Adipocyte (in vitro differentiated cells): ENCODE measurements around the gene TNNI3.
"Not testable (repeated sequence)": the region's sequence is repeated elsewhere in the genome, so short reads cannot be mapped to it uniquely, and the experiment has no call there.

Source experiments
- DNase-seq: peaks from one replicate; pipeline ENCODE4 v3.0.0-alpha.2; 2015; ENCODE audit warnings: low read depth
- H3K27me3 ChIP-seq: replicated peaks from 2 replicates; pipeline ENCODE4 v1.7.0; 2013; ENCODE audit warnings: mild to moderate bottlenecking, low read length, moderate library complexity; ENCODE audit not compliant: control insufficient read depth, insufficient read depth
- H3K36me3 ChIP-seq: 2 replicates; pipeline ENCODE4 v1.7.0; 2013; ENCODE audit warnings: low read length, mild to moderate bottlenecking, moderate library complexity; ENCODE audit not compliant: control insufficient read depth, insufficient read depth, severe bottlenecking
- H3K4me1 ChIP-seq: 2 replicates; pipeline ENCODE4 v1.7.0; 2013; ENCODE audit warnings: mild to moderate bottlenecking, low read length, moderate library complexity; ENCODE audit not compliant: control insufficient read depth, insufficient read depth
- H3K4me3 ChIP-seq: 2 replicates; pipeline ENCODE4 v1.7.0; 2013; ENCODE audit warnings: mild to moderate bottlenecking, low read length, moderate library complexity
- H3K9ac ChIP-seq: 2 replicates; pipeline ENCODE4 v1.7.0; 2013; ENCODE audit warnings: mild to moderate bottlenecking, low read length, moderate library complexity
- H3K9me3 ChIP-seq: 2 replicates; pipeline ENCODE4 v1.7.0; 2013; ENCODE audit warnings: mild to moderate bottlenecking, low read length, moderate library complexity; ENCODE audit not compliant: control insufficient read depth

The TNNI3 gene

GRCh38 chr19:55156202-55157063, 1.1 kb downstream of the TNNI3 start:
- no peaks in the 10 kb centered on the region for H3K36me3 ChIP-seq
- no peak overlapping the region for H3K4me3 ChIP-seq
- no peak overlapping the region for H3K9ac ChIP-seq
- peaks cover 4% of the 10 kb centered on the region for H3K9me3 ChIP-seq
- H3K4me1 ChIP-seq: peaks cover 6% of the 10 kb centered on the region
- peaks cover 14% of the 10 kb centered on the region for H3K27me3 ChIP-seq
- no peak for DNase-seq

GRCh38 chr19:55155784-55156183, 1.7 kb downstream of the TNNI3 start:
- H3K36me3 ChIP-seq, H3K9ac ChIP-seq, H3K9me3 ChIP-seq, DNase-seq, H3K4me3 ChIP-seq, H3K4me1 ChIP-seq: not testable (repeated sequence)
- peaks cover 13% of the 10 kb centered on the region for H3K27me3 ChIP-seq

- Histone ChIP-seq H3K4me1 (no peaks in the 10 kb centered on the region), H3K9ac (no peak overlapping the region), H3K36me3 (no peaks in the 10 kb centered on the region), H3K9me3 (peaks cover 4% of the 10 kb centered on the region), H3K27me3 (peaks cover 24% of the 10 kb centered on the region), H3K4me3 (no peak overlapping the region)
- no peak for DNase-seq
These were observed 3.8 kb downstream of the TNNI3 start for GRCh38 chr19:55153652-55154264.

- no peak overlapping the region for H3K9ac ChIP-seq
- peaks cover 4% of the 10 kb centered on the region for H3K9me3 ChIP-seq
- H3K27me3 ChIP-seq: peaks cover 29% of the 10 kb centered on the region
- no peak for DNase-seq
- no peak overlapping the region for H3K4me3 ChIP-seq
- H3K36me3 ChIP-seq: no peaks in the 10 kb centered on the region
- H3K4me1 ChIP-seq: no peaks in the 10 kb centered on the region
These were observed 5.5 kb downstream of the TNNI3 start for GRCh38 chr19:55152017-55152416.

- Histone ChIP-seq H3K36me3 (no peaks in the 10 kb centered on the region), H3K4me1 (no peaks in the 10 kb centered on the region), H3K27me3 (peaks cover 39% of the 10 kb centered on the region), H3K9ac (no peak within 1 kb of the TSS), H3K9me3 (peaks cover 4% of the 10 kb centered on the region), H3K4me3 (no peak within 1 kb of the TSS)
- DNase-seq: peak; percentile 18
These were observed 8.2 kb downstream of the TNNI3 start, which contains the start of gene TNNT1 for GRCh38 chr19:55149078-55150003. Gene TNNT1, minus strand, starts transcription at chr19:55149206. Its CDS starts 2,049 bp downstream, at chr19:55147157.

GRCh38 chr19:55147545-55148251, 9.8 kb downstream of the TNNI3 start:
- DNase-seq: no peak
- H3K4me3 ChIP-seq: no peak overlapping the region
- H3K4me1 ChIP-seq: no peaks in the 10 kb centered on the region
- H3K27me3 ChIP-seq: peaks cover 47% of the 10 kb centered on the region
- H3K9ac ChIP-seq: no peak overlapping the region
- peaks cover 4% of the 10 kb centered on the region for H3K9me3 ChIP-seq
- no peaks in the 10 kb centered on the region for H3K36me3 ChIP-seq

- Histone ChIP-seq H3K9me3 (peaks cover 1% of the 10 kb centered on the region), H3K36me3 (no peaks in the 10 kb centered on the region), H3K9ac (no peak overlapping the region), H3K4me3 (no peak overlapping the region), H3K27me3 (peaks cover 49% of the 10 kb centered on the region), H3K4me1 (no peaks in the 10 kb centered on the region)
- DNase-seq: no peak
These were observed 10.7 kb downstream of the TNNI3 start for GRCh38 chr19:55146705-55147273.

GRCh38 chr19:55146078-55146704, 11.3 kb downstream of the TNNI3 start:
- H3K4me3 ChIP-seq: no peak overlapping the region
- no peak overlapping the region for H3K9ac ChIP-seq
- no peaks in the 10 kb centered on the region for H3K36me3 ChIP-seq
- H3K4me1 ChIP-seq: no peaks in the 10 kb centered on the region
- H3K9me3 ChIP-seq: no peaks in the 10 kb centered on the region
- peak; percentile 14 for DNase-seq
- H3K27me3 ChIP-seq: peaks cover 51% of the 10 kb centered on the region

- Histone ChIP-seq H3K9me3 (no peaks in the 10 kb centered on the region), H3K9ac (no peak overlapping the region), H3K4me1 (no peaks in the 10 kb centered on the region), H3K27me3 (peaks cover 51% of the 10 kb centered on the region), H3K4me3 (no peak overlapping the region), H3K36me3 (no peaks in the 10 kb centered on the region)
- DNase-seq: no peak
These were observed 12.3 kb downstream of the TNNI3 start for GRCh38 chr19:55145232-55145631.

GRCh38 chr19:55141696-55142095, 15.8 kb downstream of the TNNI3 start:
- no peaks in the 10 kb centered on the region for H3K9me3 ChIP-seq
- no peak overlapping the region for H3K4me3 ChIP-seq
- no peaks in the 10 kb centered on the region for H3K4me1 ChIP-seq
- no peak for DNase-seq
- no peak overlapping the region for H3K9ac ChIP-seq
- peaks cover 45% of the 10 kb centered on the region for H3K27me3 ChIP-seq
- H3K36me3 ChIP-seq: no peaks in the 10 kb centered on the region
